NOMO-1 treated with DMSO at 0.1 percent for 48 hours (cell line): ENCODE results near the gene CDC73.
"Not testable (repeated sequence)": the region's sequence is repeated elsewhere in the genome, so short reads cannot be mapped to it uniquely, and the experiment has no call there.

Source experiments
- DNase-seq: peaks from one replicate; lab custom pipeline; 2025; ENCODE audit not compliant: unreplicated experiment; lab: John Stamatoyannopoulos, UW

The CDC73 gene

GRCh38 chr1:193113992-193114332 lies 7.9 kb upstream of the CDC73 start:
- DNase-seq: no peak

- DNase-seq: no peak
These were observed 7.2 kb upstream of the CDC73 start for GRCh38 chr1:193114485-193115095.

GRCh38 chr1:193115629-193116227 lies 6.1 kb upstream of the CDC73 start:
- no peak for DNase-seq

DNA sequence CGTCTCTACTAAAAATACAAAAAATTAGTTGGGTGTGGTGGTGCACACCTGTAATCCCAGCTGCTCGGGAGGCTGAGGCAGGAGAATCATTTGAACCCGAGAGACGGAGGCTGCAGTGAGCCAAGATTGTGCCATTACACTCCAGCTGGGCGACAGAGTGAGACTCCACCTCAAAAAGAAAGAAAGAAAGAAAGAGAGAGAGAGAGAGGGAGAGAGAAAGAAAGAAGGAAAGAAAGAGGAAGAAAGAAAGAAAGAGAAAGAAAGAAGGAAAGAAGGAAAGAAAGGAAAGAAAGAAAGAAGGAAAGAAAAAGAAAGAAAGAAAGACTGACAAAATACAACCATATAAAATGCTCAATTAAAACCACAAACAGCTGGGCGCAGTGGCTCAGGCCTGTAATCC lies 4.7 kb upstream of the CDC73 start:
- not testable (repeated sequence) for DNase-seq

DNA sequence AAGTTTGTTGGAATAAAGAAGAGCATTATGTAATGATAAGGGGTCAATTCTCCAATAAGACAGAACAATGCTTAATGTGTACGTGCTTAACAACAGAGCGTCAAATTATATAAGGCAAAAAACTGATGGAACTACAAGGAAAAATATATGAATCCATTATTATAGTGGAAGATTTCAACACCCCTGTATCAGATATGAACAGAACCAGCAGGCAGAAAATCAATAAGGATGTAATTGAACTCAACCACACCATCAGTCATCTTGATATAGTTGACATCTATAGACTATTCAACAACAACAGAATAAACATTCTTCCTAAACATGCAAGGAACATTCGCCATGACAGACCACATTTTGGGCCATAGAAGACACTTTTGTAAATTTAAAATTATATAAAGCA lies 3.6 kb upstream of the CDC73 start:
- DNase-seq: no peak

DNA sequence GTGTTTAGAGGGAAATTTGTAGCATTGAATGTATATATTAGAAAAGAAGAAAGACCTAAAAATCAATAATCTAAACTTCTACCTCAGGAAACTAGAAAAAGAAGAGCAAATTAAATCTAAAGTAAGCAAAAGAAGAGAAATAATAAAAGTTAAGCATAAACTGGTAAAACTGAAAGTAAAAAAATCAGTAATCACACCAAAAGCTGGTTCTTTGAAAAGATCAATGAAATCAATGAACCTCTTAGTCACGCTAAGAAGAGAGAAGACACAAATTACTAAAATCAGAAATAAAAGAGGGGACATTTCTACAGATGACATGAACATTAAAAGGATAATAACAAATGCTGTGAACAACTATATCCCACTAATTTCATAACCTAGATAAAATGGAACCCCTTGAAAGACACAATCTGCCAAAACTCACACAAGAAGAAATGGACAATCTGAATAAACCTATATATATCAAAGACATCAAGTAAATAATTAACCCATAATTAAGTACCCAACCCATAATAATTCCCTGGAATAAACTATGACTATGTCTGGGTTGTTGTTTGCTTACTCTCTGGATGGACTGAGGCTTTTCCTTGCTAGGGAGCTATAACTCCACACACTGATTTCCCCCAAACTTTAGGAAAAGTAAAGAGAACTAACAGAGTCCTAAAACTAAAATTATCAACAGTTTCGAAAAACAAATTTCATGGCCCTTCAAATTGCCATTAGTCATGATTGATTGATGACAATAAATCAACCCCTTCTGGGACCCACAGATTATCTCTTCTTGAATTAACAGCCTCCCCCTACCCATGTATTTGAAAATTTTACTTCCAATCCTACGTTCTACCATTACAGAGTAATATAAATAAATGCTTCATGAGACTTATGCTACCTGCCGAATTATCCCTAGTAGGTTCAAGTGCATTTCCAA lies 2.8 kb upstream of the CDC73 start:
- no peak for DNase-seq

DNA sequence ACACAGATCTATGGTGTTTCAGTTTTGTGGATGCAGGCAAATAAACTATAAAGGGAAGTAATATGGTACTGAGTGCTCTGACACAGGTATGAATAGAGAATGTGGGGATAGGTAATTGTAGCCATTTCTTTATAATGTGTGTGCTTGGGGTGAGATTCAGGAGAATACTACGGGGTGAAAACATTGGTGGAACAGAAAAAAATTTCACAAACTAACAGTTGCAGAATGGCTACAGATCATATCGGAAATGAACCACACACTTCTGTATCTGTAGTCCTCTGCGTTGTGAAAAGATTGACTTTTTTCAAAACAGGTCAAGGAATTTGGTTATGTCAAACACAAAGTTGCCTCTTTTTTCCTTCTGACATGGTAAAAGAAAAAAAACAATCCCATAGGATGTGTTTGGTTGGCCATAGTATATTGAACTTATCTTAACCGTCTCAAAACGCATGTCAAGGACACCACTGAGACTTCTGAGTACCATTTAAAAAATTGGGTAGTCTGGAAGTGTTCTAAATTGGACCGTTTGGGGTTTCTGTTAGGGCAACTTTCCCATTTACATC lies 1.1 kb upstream of the CDC73 start:
- no peak for DNase-seq

- DNase-seq: no peak
These were observed 1.9 kb downstream of the CDC73 start for GRCh38 chr1:193123751-193124150.

GRCh38 chr1:193125369-193125768 lies 3.5 kb downstream of the CDC73 start:
- DNase-seq: no peak

GRCh38 chr1:193131266-193131860 lies 9.5 kb downstream of the CDC73 start:
- no peak for DNase-seq

- no peak for DNase-seq
These were observed 18.4 kb downstream of the CDC73 start for GRCh38 chr1:193140254-193140653.

DNA sequence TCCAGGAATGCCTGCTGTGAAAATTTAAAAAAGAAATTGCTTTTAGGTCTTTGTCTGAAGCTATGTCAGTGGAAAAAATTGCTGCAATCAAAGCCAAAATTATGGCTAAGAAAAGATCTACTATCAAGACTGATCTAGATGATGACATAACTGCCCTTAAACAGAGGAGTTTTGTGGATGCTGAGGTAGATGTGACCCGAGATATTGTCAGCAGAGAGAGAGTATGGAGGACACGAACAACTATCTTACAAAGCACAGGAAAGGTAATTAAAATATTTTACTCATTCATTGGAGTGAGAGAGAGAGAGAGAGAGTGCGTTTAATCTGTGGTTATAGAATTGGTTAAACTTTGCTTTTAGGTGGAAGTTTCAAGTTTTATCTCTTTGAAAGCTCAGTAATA lies 20.0 kb downstream of the CDC73 start:
- no peak for DNase-seq

GRCh38 chr1:193142409-193142808 lies 20.6 kb downstream of the CDC73 start:
- DNase-seq: no peak

- peak; percentile 3 for DNase-seq
These were observed 21.5 kb downstream of the CDC73 start for GRCh38 chr1:193143285-193143684.

DNA sequence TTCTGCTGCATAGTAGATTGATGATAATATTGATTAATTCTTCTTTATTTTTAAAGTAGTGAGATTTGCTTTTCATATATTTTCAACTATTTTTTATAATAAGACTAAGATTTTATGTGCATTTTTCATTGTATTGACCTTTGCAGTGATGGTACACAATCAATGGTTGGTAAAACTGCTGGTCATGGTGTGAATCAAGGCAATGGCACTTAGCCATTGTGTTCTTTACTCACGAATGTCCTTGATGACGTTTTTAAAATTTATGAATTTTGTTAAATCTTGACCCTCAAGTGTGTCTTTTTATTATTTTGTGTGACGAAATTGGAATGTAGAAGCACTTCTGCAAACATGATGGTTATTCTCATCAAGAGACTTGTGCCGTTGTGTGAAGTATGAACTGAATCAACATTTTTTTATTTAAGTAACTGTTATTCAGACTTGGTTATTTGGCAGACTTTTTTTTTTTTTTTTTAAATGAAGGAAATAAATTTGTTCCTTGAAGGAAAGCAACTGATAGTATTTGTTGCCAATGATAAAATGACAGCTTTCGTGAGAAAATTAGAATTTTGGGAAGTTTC lies 22.6 kb downstream of the CDC73 start:
- no peak for DNase-seq

GRCh38 chr1:193144999-193145398 lies 23.2 kb downstream of the CDC73 start:
- no peak for DNase-seq

GRCh38 chr1:193156117-193156821 lies 34.4 kb downstream of the CDC73 start:
- DNase-seq: no peak

DNA sequence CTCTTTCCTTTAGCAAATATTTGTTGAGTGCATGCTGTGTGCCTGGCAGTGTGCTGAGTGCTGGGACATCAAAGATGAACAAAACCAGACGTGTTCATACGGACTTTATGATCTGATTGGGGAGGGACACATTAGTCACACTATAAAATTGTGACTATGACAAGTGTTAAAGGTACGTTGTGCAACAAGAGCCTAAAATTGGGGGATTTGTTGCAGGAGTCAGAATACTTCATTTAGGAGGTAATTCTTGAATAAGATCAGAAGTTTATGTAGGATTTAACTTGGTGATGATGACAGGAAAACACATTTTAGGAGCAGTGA lies 35.0 kb downstream of the CDC73 start:
- no peak for DNase-seq

DNA sequence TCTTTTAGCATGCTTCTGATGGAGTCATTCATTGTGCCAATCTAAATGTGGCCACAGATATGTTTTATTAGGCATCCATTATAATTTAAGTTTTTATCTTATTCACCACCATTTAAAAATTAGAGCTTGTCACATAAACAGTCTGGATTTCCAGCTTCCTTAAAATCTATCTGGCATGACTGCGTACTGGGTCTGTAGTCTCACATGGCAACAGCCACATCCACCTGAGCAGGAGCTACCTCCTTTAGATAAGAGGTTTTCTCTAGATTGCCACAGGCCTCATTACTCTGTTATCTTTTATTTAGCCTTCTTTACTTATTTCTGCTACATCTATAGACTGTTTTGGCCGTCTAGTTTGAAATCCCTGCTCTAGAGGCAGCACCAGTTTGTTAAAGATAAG lies 35.5 kb downstream of the CDC73 start:
- DNase-seq: no peak

- DNase-seq: no peak
These were observed 54.3 kb downstream of the CDC73 start for GRCh38 chr1:193176113-193176512.

DNA sequence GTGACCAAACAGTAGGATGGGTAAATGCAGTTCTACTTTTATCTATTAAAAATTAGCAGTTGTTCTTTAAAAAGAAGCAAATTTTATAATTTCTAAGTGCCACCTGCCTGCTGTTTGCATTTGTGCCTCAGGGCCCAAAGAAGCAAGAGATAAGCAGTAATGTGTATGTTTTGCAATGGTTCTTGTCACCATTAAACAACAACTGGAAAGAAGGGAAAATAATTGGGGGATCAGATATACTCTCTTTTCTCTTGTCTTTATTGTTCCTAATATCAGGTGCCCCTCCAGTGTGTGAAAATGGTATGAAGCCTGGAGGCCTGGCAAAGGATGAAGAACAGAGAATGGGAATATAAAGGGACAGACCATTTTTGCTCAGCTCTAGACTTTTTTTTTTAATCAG lies 55.0 kb downstream of the CDC73 start:
- no peak for DNase-seq
